ENCODE data around the gene TNPO3. TPM values are rescaled to one million over a fixed set of nuclear protein-coding genes. Genes with fewer than 3 reads are reported as not detected.

The TNPO3 gene
- total RNA-seq, 1 donor from 2014 or later = 56.2 TPM

DNA sequence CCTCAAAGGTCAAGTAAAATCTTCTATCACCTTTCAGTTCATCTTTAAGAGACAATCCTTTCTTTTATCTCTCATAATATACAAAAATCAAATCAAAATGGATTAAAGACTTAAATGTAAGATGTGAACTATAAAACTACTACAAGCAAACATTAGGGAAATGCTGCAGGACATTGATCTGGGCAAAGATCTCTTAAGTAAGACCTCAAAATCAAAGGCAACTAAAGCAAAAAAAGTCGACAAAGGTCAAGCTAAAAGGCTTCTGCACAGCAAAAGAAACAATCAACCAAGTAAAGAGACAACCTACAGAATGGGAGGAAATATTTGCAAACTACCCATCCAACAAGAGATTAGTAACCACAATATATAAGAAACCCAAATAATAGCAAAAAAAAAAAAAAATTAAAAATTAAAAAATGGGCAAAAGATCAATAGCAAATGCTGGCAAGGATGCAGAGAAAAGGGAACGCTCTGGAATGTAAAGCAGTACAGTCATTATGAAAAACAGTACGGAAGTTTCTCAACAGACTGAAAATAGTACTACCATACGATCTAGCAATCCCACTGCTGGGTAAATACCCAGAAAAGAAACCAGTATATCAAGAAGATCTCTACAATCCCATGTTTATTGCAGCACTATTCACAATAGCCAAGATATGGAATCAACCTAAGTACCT, 41.7 kb downstream of the TNPO3 start:
- ChIA-PET CTCF (interaction anchor here (1.3 kb wide), 1 partner anchor 78 kb away, joined by 3 read pairs; no protein-coding TSS in a partner anchor), POLR2A (interaction anchor here (0.6 to 0.7 kb wide), 3 partner anchors 49 to 909 kb away, joined by 3 to 7 read pairs (median 5); no protein-coding TSS in a partner anchor)
- H3K36me3 Mint-ChIP-seq (ENCODE audit: low read depth) = peaks cover 74% of the 10 kb centered on the region
- H3K4me3 Mint-ChIP-seq = no peak overlapping the region
- H3K27me3 Mint-ChIP-seq = no peaks in the 10 kb centered on the region
- TF ChIP-seq, protein P1, sequence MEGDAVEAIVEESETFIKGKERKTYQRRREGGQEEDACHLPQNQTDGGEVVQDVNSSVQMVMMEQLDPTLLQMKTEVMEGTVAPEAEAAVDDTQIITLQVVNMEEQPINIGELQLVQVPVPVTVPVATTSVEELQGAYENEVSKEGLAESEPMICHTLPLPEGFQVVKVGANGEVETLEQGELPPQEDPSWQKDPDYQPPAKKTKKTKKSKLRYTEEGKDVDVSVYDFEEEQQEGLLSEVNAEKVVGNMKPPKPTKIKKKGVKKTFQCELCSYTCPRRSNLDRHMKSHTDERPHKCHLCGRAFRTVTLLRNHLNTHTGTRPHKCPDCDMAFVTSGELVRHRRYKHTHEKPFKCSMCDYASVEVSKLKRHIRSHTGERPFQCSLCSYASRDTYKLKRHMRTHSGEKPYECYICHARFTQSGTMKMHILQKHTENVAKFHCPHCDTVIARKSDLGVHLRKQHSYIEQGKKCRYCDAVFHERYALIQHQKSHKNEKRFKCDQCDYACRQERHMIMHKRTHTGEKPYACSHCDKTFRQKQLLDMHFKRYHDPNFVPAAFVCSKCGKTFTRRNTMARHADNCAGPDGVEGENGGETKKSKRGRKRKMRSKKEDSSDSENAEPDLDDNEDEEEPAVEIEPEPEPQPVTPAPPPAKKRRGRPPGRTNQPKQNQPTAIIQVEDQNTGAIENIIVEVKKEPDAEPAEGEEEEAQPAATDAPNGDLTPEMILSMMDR (IDR thresholded peaks at IDR 0.05) = no peak
- H3K27ac Mint-ChIP-seq = peak overlapping the region; percentile 30
- intact Hi-C loops (cut with micrococcal nuclease) = no loop called here
- no peaks in the 10 kb centered on the region for H3K9me3 Mint-ChIP-seq
- no peak for ATAC-seq (ENCODE audit: low read depth)
- H3K4me1 Mint-ChIP-seq = peaks cover 45% of the 10 kb centered on the region
- no peak for DNase-seq

GRCh38 chr7:129012641-129013040, 42.3 kb downstream of the TNPO3 start:
- H3K36me3 Mint-ChIP-seq (ENCODE audit: low read depth) = peaks cover 74% of the 10 kb centered on the region
- ChIA-PET POLR2A (interaction anchor here (0.6 to 0.7 kb wide), 3 partner anchors 49 to 908 kb away, joined by 3 to 7 read pairs (median 5); no protein-coding TSS in a partner anchor), CTCF (interaction anchor here (1.3 kb wide), 1 partner anchor 79 kb away, joined by 3 read pairs; no protein-coding TSS in a partner anchor)
- TF ChIP-seq, protein P1 (IDR thresholded peaks at IDR 0.05) = no peak
- DNase-seq = no peak
- intact Hi-C loops (cut with micrococcal nuclease) = no loop called here
- ATAC-seq (ENCODE audit: low read depth) = no peak
- no peaks in the 10 kb centered on the region for H3K9me3 Mint-ChIP-seq
- H3K4me3 Mint-ChIP-seq = no peak overlapping the region
- H3K27me3 Mint-ChIP-seq = no peaks in the 10 kb centered on the region
- H3K4me1 Mint-ChIP-seq = peaks cover 43% of the 10 kb centered on the region
- no peak overlapping the region for H3K27ac Mint-ChIP-seq

DNA sequence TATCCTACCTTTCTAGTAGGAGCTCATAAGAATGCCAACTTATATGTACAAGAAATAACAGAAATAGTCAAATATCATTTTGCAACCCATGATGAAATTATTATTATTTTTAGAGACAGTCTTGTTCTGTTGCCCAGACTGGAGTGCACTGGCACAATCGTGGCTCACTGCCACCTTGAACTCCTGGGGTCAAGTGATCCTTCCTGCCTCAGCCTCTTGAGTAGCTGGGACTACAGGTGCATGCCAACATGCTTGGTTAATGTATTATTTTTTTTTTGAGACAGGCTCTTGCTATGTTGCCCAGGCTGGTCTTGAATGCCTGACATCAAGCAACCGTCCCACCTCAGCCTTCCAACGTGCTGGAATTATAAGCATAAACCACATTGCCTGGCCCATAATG, 44.8 kb downstream of the TNPO3 start:
- TF ChIP-seq, protein P1 (IDR thresholded peaks at IDR 0.05) = no peak
- H3K27ac Mint-ChIP-seq = peak overlapping the region; percentile 82
- POLR2A ChIA-PET = interaction anchor here (0.9 to 2.7 kb wide), 4 partner anchors 44 to 127 kb away, joined by 3 to 17 read pairs (median 4); partner anchors contain the start of gene TNPO3

DNA sequence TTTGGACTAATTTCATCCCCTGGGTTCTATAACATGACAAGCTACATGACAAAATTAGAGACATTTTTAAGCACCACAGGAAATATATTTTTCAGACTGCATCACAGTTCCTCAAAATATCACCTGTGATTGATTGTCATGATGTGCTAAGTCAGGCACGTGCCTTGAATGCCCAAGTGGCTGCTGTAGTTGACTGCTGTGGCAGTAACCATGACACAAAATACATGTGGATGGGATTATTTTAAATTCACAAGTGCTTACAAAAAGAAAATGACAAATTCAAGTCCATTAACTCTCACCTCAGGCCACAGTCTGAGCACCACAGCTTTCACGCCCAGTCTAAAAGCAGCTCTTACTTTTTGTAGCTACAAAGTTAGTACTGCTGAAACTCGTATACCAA, 45.5 kb downstream of the TNPO3 start:
- TF ChIP-seq, protein P1 (IDR thresholded peaks at IDR 0.05) = no peak
- Mint-ChIP-seq H3K36me3 (ENCODE audit: low read depth) (peaks cover 69% of the 10 kb centered on the region), H3K27me3 (no peaks in the 10 kb centered on the region), H3K4me1 (peaks cover 43% of the 10 kb centered on the region), H3K4me3 (peak overlapping the region; percentile 17), H3K27ac (peak overlapping the region; percentile 82), H3K9me3 (no peaks in the 10 kb centered on the region)
- DNase-seq (no peak), ATAC-seq (ENCODE audit: low read depth) (peak; percentile 86)
- CTCF ChIA-PET = interaction anchor here (0.7 to 2.6 kb wide), 3 partner anchors 10 to 154 kb away, joined by 4 to 11 read pairs (median 6); no protein-coding TSS in a partner anchor
- intact Hi-C loops (cut with micrococcal nuclease) = loop anchor here (1.0 to 5.0 kb wide), 6 partner anchors 9 to 201 kb away; partner anchors contain the start of gene TNPO3
- POLR2A ChIA-PET = interaction anchor here (0.6 to 2.7 kb wide), 7 partner anchors 8 to 137 kb away, joined by 3 to 17 read pairs (median 3); partner anchors contain the start of gene TNPO3

More for the DNA sequence above, 44.8 kb downstream of the TNPO3 start:
- Mint-ChIP-seq H3K36me3 (ENCODE audit: low read depth) (peaks cover 70% of the 10 kb centered on the region), H3K9me3 (no peaks in the 10 kb centered on the region), H3K4me3 (no peak overlapping the region), H3K27me3 (no peaks in the 10 kb centered on the region), H3K4me1 (peaks cover 43% of the 10 kb centered on the region)
- intact Hi-C loops (cut with micrococcal nuclease) = no loop called here
- CTCF ChIA-PET = interaction anchor here (0.7 to 2.6 kb wide), 3 partner anchors 10 to 154 kb away, joined by 4 to 11 read pairs (median 6); no protein-coding TSS in a partner anchor
- DNase-seq = no peak
- no peak for ATAC-seq (ENCODE audit: low read depth)

Data from activated B cell treated with CpG ODN at 0.5 μM for 24 hours (primary cell).